MCF 10A (cell line): ENCODE measurements around the gene CSDE1. TPM values are rescaled to one million over a fixed set of nuclear protein-coding genes. Genes with fewer than 3 reads are reported as not detected.

Source experiments
- BruUV-seq: library from RNA; stranded (reverse); fragments of 400-500 nt; replicated peaks from 2 replicates; lab custom pipeline; 2021; lab: Mats Ljungman, UMichigan
- CTCF ChIA-PET: fragments of 300-600 bp; sonication (Branson Sonifier 250); formaldehyde crosslinking; extraction: SDS; loops from one replicate; lab custom pipeline; 2021; ENCODE audit warnings: antibody characterized with exemption, inconsistent platforms; lab: Yijun Ruan, JAX
- POLR2A ChIA-PET: fragments of 300-600, 350-650 bp; sonication (Branson Sonifier 250); formaldehyde crosslinking; extraction: SDS; loops from one replicate; lab custom pipeline; 2020; ENCODE audit warnings: antibody characterized with exemption, inconsistent platforms; lab: Yijun Ruan, JAX
- DNase-seq: peaks from one replicate; pipeline ENCODE4 v3.0.0-alpha.2; 2018; ENCODE audit not compliant: unreplicated experiment
- H3K27ac Mint-ChIP-seq: one replicate; pipeline ENCODE4 v1.8.0; 2022; ENCODE audit warnings: mild to moderate bottlenecking, low read depth, mixed read lengths; ENCODE audit not compliant: unreplicated experiment
- H3K27me3 Mint-ChIP-seq: one replicate; pipeline ENCODE4 v1.8.0; 2022; ENCODE audit warnings: mixed read lengths; ENCODE audit not compliant: insufficient read depth, unreplicated experiment
- H3K36me3 Mint-ChIP-seq: one replicate; pipeline ENCODE4 v1.8.0; 2022; ENCODE audit warnings: mild to moderate bottlenecking, moderate library complexity, mixed read lengths; ENCODE audit not compliant: insufficient read depth, unreplicated experiment
- H3K4me1 Mint-ChIP-seq: one replicate; pipeline ENCODE4 v1.8.0; 2022; ENCODE audit warnings: mixed read lengths; ENCODE audit not compliant: insufficient read depth, unreplicated experiment
- H3K4me3 Mint-ChIP-seq: one replicate; pipeline ENCODE4 v1.8.0; 2022; ENCODE audit warnings: mild to moderate bottlenecking, moderate library complexity, mixed read lengths; ENCODE audit not compliant: unreplicated experiment
- H3K9me3 Mint-ChIP-seq: one replicate; pipeline ENCODE4 v1.8.0; 2022; ENCODE audit warnings: mixed read lengths; ENCODE audit not compliant: unreplicated experiment
- CTCF ChIP-seq: fragments of 200-600 bp; IDR thresholded peaks from one replicate; pipeline ENCODE4 v1.8.0; 2022; ENCODE audit warnings: antibody characterized with exemption, mild to moderate bottlenecking; ENCODE audit not compliant: unreplicated experiment
- intact Hi-C: fragments of 100-400 bp; cut with micrococcal nuclease; formaldehyde crosslinking; loops from 2 replicates; pipeline ENCODE4 v1.14.1; 2022
- total RNA-seq: library from RNA; stranded (reverse); gene quantifications from 2 replicates; pipeline ENCODE4 v1.2.3, GENCODE V29; 2022

Gene CSDE1
- total RNA-seq, 1 experiment from 2014 or later: 580 TPM

GRCh38 chr1:114735479-114735878, 22.3 kb downstream of the CSDE1 start:
- no TSS peak for BruUV-seq
- H3K27ac Mint-ChIP-seq: peak overlapping the region; percentile 47
- intact Hi-C loops: no loop called here

GRCh38 chr1:114729782-114730181, 28.0 kb downstream of the CSDE1 start:
- no peak for DNase-seq
- H3K4me3 Mint-ChIP-seq: no peak overlapping the region
- POLR2A ChIA-PET: no interaction called here
- peaks cover 97% of the 10 kb centered on the region for H3K36me3 Mint-ChIP-seq
- intact Hi-C loops: no loop called here
- H3K4me1 Mint-ChIP-seq: no peaks in the 10 kb centered on the region
- no peaks in the 10 kb centered on the region for H3K9me3 Mint-ChIP-seq
- no peaks in the 10 kb centered on the region for H3K27me3 Mint-ChIP-seq
- BruUV-seq: no TSS peak
- no peak overlapping the region for H3K27ac Mint-ChIP-seq
- TF ChIP-seq CTCF: no peak
- CTCF ChIA-PET: interaction anchor here (0.7 kb wide), 1 partner anchor 104 kb away, joined by 3 read pairs; no protein-coding TSS in a partner anchor

More at GRCh38 chr1:114735479-114735878, 22.3 kb downstream of the CSDE1 start:
- ChIA-PET CTCF (no interaction called here), POLR2A (no interaction called here)
- H3K27me3 Mint-ChIP-seq: no peaks in the 10 kb centered on the region
- H3K9me3 Mint-ChIP-seq: no peaks in the 10 kb centered on the region
- peaks cover 94% of the 10 kb centered on the region for H3K36me3 Mint-ChIP-seq
- H3K4me3 Mint-ChIP-seq: no peak overlapping the region
- TF ChIP-seq CTCF: no peak
- H3K4me1 Mint-ChIP-seq: peaks cover 10% of the 10 kb centered on the region
- DNase-seq: no peak

GRCh38 chr1:114728553-114728952, 29.2 kb downstream of the CSDE1 start:
- peaks cover 97% of the 10 kb centered on the region for H3K36me3 Mint-ChIP-seq
- H3K27me3 Mint-ChIP-seq: no peaks in the 10 kb centered on the region
- DNase-seq: no peak
- H3K4me1 Mint-ChIP-seq: no peaks in the 10 kb centered on the region
- H3K9me3 Mint-ChIP-seq: no peaks in the 10 kb centered on the region
- CTCF ChIA-PET: interaction anchor here (0.9 kb wide), 1 partner anchor 381 kb away, joined by 3 read pairs; no protein-coding TSS in a partner anchor
- no peak overlapping the region for H3K27ac Mint-ChIP-seq
- no peak for TF ChIP-seq CTCF
- intact Hi-C loops: no loop called here
- BruUV-seq: no TSS peak
- POLR2A ChIA-PET: interaction anchor here (0.9 to 1.1 kb wide), 2 partner anchors 9 to 11 kb away, joined by 4 to 7 read pairs; no protein-coding TSS in a partner anchor
- H3K4me3 Mint-ChIP-seq: no peak overlapping the region

- H3K4me1 Mint-ChIP-seq: no peaks in the 10 kb centered on the region
- H3K4me3 Mint-ChIP-seq: no peak overlapping the region
- peaks cover 97% of the 10 kb centered on the region for H3K36me3 Mint-ChIP-seq
- ChIA-PET POLR2A (interaction anchor here (3.5 kb wide), 1 partner anchor 9 kb away, joined by 8 read pairs; the partner anchor contains the start of gene NRAS), CTCF (interaction anchor here (0.6 to 1.2 kb wide), 2 partner anchors 14 to 777 kb away, joined by 3 to 5 read pairs; no protein-coding TSS in a partner anchor)
- H3K9me3 Mint-ChIP-seq: no peaks in the 10 kb centered on the region
- DNase-seq: no peak
- no TSS peak for BruUV-seq
- intact Hi-C loops: no loop called here
- H3K27me3 Mint-ChIP-seq: no peaks in the 10 kb centered on the region
- H3K27ac Mint-ChIP-seq: peak overlapping the region; percentile 51
- TF ChIP-seq CTCF: no peak
Observed at GRCh38 chr1:114725230-114725629, 32.6 kb downstream of the CSDE1 start.
